Keratinocyte (primary cell): Measurements from ENCODE around the gene CBX3. TPM values are rescaled to one million over a fixed set of nuclear protein-coding genes. Genes with fewer than 3 reads are reported as not detected.

Source experiments
- DNase-seq: peaks from one replicate; pipeline ENCODE4 v3.0.0-alpha.2; 2011; ENCODE audit warnings: low read depth, missing footprints, low spot score
- FAIRE-seq: peaks from 2 replicates; lab custom pipeline; 2011; peaks lifted over from hg19 to GRCh38; lab: Jason Lieb, UNC
- H2AFZ ChIP-seq: 2 replicates; pipeline ENCODE4 v1.6.0; 2012; ENCODE audit warnings: low read length, control low read depth, inconsistent platforms; ENCODE audit not compliant: control insufficient read depth
- H3K27ac ChIP-seq: 2 replicates; pipeline ENCODE4 v1.5.1; 2011; ENCODE audit warnings: low read length; ENCODE audit not compliant: control insufficient read depth, insufficient read depth
- H3K27me3 ChIP-seq: 3 replicates; pipeline ENCODE4 v1.6.0; 2011; ENCODE audit warnings: low read length; ENCODE audit not compliant: control insufficient read depth, insufficient read depth; ENCODE audit errors: extremely low read depth
- H3K36me3 ChIP-seq, 2 experiments: 2 replicates in 1 of 2; 3 replicates in 1 of 2; pipeline ENCODE4 v1.5.1; 2011; ENCODE audit warnings: low read length in 2 of 2, mild to moderate bottlenecking in 1 of 2; ENCODE audit not compliant: control insufficient read depth in 2 of 2, insufficient read depth in 2 of 2; ENCODE audit errors: extremely low read depth in 1 of 2
- H3K4me1 ChIP-seq: 3 replicates; pipeline ENCODE4 v1.5.1; 2011; ENCODE audit warnings: low read length; ENCODE audit not compliant: control insufficient read depth, insufficient read depth; ENCODE audit errors: extremely low read depth
- H3K4me2 ChIP-seq: 3 replicates; pipeline ENCODE4 v1.6.0; 2011; ENCODE audit warnings: low read depth, low read length; ENCODE audit not compliant: control insufficient read depth, insufficient read depth; ENCODE audit errors: extremely low read depth
- H3K4me3 ChIP-seq, 3 experiments: fragments of 200-600 bp in 1 of 3; sonication (generic) in 1 of 3; 2 replicates in 2 of 3; 3 replicates in 1 of 3; pipeline ENCODE4 v1.5.1; 2011 to 2016; ENCODE audit warnings: low read length in 3 of 3, mild to moderate bottlenecking in 3 of 3, control low read depth in 2 of 3, inconsistent platforms in 1 of 3, low read depth in 1 of 3, mixed read lengths in 1 of 3, mixed run types in 1 of 3, moderate library complexity in 1 of 3; ENCODE audit not compliant: control insufficient read depth in 2 of 3, insufficient read depth in 2 of 3; ENCODE audit errors: extremely low read depth in 1 of 3
- H3K79me2 ChIP-seq: 2 replicates; pipeline ENCODE4 v1.6.0; 2012; ENCODE audit warnings: low read length; ENCODE audit not compliant: control insufficient read depth, insufficient read depth
- H3K9ac ChIP-seq: 3 replicates; pipeline ENCODE4 v1.6.0; 2011; ENCODE audit warnings: low read length; ENCODE audit not compliant: control insufficient read depth, insufficient read depth; ENCODE audit errors: extremely low read depth
- H3K9me1 ChIP-seq: 3 replicates; pipeline ENCODE4 v1.6.0; 2011; ENCODE audit warnings: low read length; ENCODE audit not compliant: control insufficient read depth, insufficient read depth; ENCODE audit errors: extremely low read depth
- H3K9me3 ChIP-seq: 2 replicates; pipeline ENCODE4 v1.5.1; 2012; ENCODE audit warnings: low read depth, low read length; ENCODE audit not compliant: control insufficient read depth
- H4K20me1 ChIP-seq: 3 replicates; pipeline ENCODE4 v1.6.0; 2011; ENCODE audit warnings: low read length; ENCODE audit not compliant: control insufficient read depth, insufficient read depth; ENCODE audit errors: extremely low read depth
- EZH2 ChIP-seq: IDR thresholded peaks from one replicate; pipeline ENCODE4 v1.6.1; 2012; ENCODE audit warnings: inconsistent platforms, mild to moderate bottlenecking, low read length, moderate library complexity
- dilution Hi-C: fragments of 300-500 bp; cut with MboI; formaldehyde crosslinking; loops from one replicate; pipeline ENCODE4 v1.7.0; 2020; ENCODE audit warnings: low sequenced_read_pairs; ENCODE audit not compliant: extremely low pct_ligation_motif_present
- polyA plus RNA-seq, 5 experiments: library from polyadenylated mRNA; depleted of rRNA in 3 of 5; stranded (reverse) in 3 of 5; stranded (forward) in 1 of 5; unstranded in 1 of 5; fragments of >200 nt; gene quantifications; 1 replicate in 1 of 5; 2 replicates in 3 of 5; 3 replicates in 1 of 5; pipeline versions ENCODE4 v1.2.1 to v1.2.3, GENCODE V29; 2011 to 2012; ENCODE audit warnings: missing spikeins in 2 of 5, low read depth in 1 of 5, low replicate concordance in 1 of 5
- TF ChIP-seq, protein P1 (sequence below), 3 experiments: IDR thresholded peaks in 1 of 3; conservative IDR thresholded peaks in 1 of 3; optimal IDR thresholded peaks in 1 of 3; 2 replicates in 2 of 3; 3 replicates in 1 of 3; pipeline versions ENCODE3 to v1.5.1; 2011; ENCODE audit warnings: low read length in 3 of 3, mild to moderate bottlenecking in 3 of 3, moderate library complexity in 2 of 3, control low read depth in 1 of 3, inconsistent platforms in 1 of 3; ENCODE audit not compliant: insufficient read depth in 2 of 3; ENCODE audit errors: extremely low read depth in 1 of 3

CBX3 gene
- polyA plus RNA-seq, 1 donor (not counting 4 experiments of a cell fraction or from before 2014, with no cell fraction given) = 161 TPM

DNA sequence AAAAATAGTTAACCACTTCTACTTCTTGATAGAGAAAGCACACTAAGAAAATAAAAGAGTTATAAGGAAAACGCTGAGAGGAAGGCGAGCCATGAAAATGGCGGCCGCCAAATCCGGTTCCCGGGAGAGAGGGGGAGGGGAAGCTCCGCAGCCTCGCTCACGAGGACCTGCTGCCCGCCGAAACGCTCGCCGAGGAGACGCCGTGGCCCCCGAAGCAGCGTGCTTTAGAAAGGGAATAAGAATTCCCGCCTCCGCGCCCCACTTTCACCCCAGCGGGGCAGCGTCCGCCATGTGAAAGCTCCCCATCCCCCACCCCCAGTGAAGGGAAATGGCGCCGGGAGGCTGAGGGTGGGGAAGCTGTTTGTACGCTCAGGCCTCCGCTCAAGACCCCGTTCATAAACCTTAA, 1.5 kb upstream of the CBX3 start:
- H3K9ac ChIP-seq = peak overlapping the region; percentile 100
- no peaks in the 10 kb centered on the region for H3K9me1 ChIP-seq
- H3K9me3 ChIP-seq = no peaks in the 10 kb centered on the region
- peaks cover 10 to 36% of the 10 kb centered on the region in 2 experiments for H3K36me3 ChIP-seq
- H4K20me1 ChIP-seq = peaks cover 35% of the 10 kb centered on the region
- DNase-seq (no peak), FAIRE-seq (no peak)
- H3K27me3 ChIP-seq = no peaks in the 10 kb centered on the region
- peaks cover 25% of the 10 kb centered on the region for H3K4me1 ChIP-seq
- peak overlapping the region; percentile 85 to 100 (median 93) for H3K4me3 ChIP-seq
- no peak overlapping the region for H3K4me2 ChIP-seq
- TF ChIP-seq EZH2 = no peak
- TF ChIP-seq, protein P1, sequence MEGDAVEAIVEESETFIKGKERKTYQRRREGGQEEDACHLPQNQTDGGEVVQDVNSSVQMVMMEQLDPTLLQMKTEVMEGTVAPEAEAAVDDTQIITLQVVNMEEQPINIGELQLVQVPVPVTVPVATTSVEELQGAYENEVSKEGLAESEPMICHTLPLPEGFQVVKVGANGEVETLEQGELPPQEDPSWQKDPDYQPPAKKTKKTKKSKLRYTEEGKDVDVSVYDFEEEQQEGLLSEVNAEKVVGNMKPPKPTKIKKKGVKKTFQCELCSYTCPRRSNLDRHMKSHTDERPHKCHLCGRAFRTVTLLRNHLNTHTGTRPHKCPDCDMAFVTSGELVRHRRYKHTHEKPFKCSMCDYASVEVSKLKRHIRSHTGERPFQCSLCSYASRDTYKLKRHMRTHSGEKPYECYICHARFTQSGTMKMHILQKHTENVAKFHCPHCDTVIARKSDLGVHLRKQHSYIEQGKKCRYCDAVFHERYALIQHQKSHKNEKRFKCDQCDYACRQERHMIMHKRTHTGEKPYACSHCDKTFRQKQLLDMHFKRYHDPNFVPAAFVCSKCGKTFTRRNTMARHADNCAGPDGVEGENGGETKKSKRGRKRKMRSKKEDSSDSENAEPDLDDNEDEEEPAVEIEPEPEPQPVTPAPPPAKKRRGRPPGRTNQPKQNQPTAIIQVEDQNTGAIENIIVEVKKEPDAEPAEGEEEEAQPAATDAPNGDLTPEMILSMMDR (optimal IDR thresholded peaks at IDR 0.05 in 1 of 3, IDR thresholded peaks at IDR 0.05 in 1 of 3, conservative IDR thresholded peaks at IDR 0.05 in 1 of 3; ENCODE audit: extremely low read depth in 1 of 3, insufficient read depth in 2 of 3, low read length in 3 of 3) = no peak
- no peak overlapping the region for H2AFZ ChIP-seq
- dilution Hi-C loops = no loop called here
- peaks cover 89% of the 10 kb centered on the region for H3K79me2 ChIP-seq
- H3K27ac ChIP-seq = peak overlapping the region; percentile 99

DNA sequence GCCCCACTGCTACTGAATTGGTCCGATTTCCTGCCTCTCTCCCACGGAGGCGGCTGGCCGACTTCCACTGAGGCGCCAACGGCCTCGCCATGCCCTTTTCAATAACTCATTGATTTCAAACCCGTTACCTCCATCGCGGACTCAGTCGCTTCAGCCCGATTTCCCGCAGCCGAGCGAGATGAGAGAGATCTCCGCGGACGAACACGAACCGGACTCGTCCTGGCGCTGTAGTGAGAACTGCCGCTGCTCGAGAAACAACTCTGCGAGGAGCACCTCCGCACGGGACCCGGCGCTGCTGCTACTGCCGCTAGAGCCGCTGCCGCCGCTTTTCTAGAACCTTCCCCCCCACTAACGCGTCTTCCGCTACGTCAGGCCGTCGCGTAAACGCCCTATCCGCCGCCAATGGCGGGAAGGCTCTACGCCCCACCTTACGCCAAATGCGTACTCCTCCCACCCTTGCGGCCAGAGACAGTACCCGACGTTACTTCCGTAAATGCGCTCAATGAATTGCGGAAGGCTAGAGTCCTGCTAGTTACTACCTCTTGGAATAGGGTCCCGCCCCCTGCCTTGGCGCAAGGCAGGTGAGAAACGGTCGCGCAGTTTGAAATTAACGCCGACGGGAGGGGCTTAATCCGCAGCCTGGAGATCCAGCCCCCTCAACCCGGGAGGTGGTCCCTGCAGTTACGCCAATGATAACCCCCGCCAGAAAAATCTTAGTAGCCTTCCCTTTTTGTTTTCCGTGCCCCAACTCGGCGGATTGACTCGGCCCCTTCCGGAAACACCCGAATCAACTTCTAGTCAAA, 900 bp upstream of the CBX3 start, which contains the start of gene HNRNPA2B1:
HNRNPA2B1 (minus strand) TSS at position 303 of the 803 bp plus-strand sequence; CDS start at position 134, 169 bp downstream.
- dilution Hi-C loops = no loop called here
- Histone ChIP-seq H3K79me2 (peaks cover 89% of the 10 kb centered on the region), H3K4me1 (peaks cover 24% of the 10 kb centered on the region), H2AFZ (peak within 1 kb of the TSS; percentile 75), H3K4me2 (peak within 1 kb of the TSS; percentile 81), H3K9ac (peak within 1 kb of the TSS; percentile 100), H3K9me3 (no peaks in the 10 kb centered on the region), H3K36me3 (peaks cover 12 to 33% of the 10 kb centered on the region in 2 experiments), H3K27ac (peak within 1 kb of the TSS; percentile 99), H3K27me3 (no peaks in the 10 kb centered on the region), H3K4me3 (peak within 1 kb of the TSS; percentile 94 to 100 (median 95)), H3K9me1 (no peaks in the 10 kb centered on the region), H4K20me1 (peaks cover 37% of the 10 kb centered on the region)
- peak; percentile 88 for FAIRE-seq
- peak; percentile 89 for DNase-seq
- TF ChIP-seq, protein P1 (optimal IDR thresholded peaks at IDR 0.05 in 1 of 3, IDR thresholded peaks at IDR 0.05 in 1 of 3, conservative IDR thresholded peaks at IDR 0.05 in 1 of 3; ENCODE audit: extremely low read depth in 1 of 3, insufficient read depth in 2 of 3, low read length in 3 of 3) = no peak
- TF ChIP-seq EZH2 = no peak
